ENCODE data around the gene PPP1R14C.

The PPP1R14C gene

DNA sequence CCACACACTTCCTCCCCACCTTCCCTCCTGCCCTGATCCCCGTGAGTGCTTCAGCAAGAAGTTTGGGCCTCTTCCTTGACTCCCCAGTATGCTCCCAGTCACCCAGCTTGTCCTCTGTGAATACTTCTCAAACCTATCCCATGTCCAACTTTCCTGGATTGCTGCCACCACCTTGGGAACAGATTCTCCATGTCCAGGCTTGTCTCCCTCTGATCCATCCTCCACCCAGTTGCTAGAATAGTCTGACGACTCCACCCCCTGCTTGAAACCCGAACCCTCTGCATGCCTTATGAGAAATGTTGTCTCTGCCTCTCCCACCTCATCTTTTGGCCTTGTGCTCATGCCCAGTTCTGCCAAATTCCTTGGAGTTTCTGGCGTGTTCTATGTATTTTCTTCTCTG is 108.0 kb downstream of the PPP1R14C start:
- peak; percentile 50 for DNase-seq (ENCODE audit: low read depth)

DNA sequence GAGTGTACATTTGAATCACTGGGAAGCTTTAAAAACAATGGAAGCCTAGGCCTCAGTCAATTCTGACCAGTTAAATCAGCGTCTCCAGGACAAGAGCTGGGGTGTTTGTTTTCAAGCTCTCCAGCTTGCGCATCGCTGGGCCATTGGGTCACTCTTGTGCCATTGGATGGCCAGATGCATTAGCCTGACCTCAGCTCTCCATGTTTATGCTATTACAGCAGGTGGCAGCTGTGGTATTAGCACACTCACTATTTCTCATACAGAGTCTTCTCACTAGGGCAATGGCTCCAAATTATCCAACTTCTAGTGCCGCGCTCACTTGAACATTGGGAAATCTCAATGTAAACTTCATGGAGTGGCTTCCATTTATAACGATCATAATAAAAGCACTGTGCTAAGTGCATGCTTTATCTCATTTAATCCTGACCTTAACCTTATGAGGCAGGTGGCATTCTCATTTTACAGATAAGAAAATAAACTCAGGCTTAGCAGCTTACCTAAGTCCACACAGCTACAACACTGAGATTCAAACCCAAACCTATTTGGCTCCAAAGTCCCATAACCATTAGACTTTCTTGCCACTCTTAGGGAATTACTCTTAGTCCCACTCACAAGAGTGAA is 108.8 kb downstream of the PPP1R14C start:
- DNase-seq (ENCODE audit: low read depth) = no peak

DNA sequence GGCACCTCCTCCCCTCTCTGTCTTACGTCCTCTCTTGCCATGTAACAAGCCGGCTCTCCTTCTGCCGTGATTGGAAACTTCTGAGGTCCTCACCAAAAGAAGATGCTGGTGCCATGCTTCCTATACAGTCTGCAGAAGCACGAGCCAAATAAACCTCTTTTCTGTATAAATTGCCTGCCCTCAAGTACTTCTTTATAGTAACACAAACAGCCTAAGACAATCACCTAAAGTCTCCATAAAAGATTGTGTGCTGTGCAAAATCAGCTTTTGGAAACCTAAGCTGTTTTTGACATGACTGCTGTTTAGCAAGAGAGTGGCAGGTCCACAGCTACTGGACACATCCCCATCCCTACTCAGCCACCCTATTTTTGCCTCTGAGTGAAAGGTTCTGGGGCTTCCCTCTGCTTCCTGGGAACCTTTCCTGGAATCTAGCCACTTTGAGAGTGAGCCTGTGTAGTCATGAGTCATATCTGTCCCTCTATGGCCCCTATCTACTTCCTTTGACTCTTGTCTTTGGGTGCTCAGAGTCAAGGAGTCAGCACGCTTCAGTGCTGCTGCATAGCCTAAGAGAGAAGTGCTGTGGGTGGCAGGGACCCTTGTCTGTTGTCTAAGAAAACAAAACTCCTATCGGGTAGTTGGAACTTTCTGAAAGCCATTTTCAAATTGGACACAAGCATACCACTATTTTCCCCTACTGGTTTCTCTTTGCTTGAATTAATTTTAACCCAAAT is 110.0 kb downstream of the PPP1R14C start:
- DNase-seq (ENCODE audit: low read depth) = no peak

DNA sequence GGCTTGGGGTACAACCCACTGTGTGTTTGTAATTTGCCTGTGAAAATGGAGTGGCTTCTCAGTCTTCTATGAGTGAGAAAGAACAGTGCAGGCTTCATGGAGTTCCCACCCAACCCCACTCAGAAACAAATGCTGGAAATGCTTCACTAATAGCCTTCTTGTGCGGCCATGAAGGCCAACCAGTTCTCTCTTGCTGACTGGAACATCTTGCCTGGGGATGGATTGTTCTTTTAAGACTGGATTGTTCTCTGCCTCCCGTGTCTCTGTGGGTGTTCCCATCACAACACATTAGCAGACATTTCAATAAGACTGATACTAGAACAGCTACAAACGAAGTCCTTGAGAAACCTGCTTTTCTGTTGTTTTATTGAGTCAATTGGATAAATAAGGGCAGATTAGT is 110.6 kb downstream of the PPP1R14C start:
- DNase-seq (ENCODE audit: low read depth) = no peak

DNA sequence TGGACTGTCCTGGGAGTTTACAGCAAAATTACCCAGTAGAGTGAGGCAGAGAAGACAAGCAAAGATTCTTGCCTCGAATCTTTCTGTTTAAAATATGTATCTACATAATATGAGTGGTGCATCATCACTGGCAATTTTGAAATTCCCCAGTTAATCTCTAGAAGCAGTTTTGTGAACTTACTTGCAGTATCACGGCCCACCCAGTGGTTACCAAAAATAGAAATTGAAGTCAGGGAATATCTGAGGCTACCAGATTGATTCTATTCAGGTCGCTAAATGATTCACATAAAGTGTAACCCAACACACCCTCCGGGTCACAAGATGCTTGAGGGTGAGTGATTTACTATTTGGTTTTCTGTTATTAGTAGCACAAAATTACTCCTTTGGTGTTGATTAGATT is 111.9 kb downstream of the PPP1R14C start:
- no peak for DNase-seq (ENCODE audit: low read depth)

DNA sequence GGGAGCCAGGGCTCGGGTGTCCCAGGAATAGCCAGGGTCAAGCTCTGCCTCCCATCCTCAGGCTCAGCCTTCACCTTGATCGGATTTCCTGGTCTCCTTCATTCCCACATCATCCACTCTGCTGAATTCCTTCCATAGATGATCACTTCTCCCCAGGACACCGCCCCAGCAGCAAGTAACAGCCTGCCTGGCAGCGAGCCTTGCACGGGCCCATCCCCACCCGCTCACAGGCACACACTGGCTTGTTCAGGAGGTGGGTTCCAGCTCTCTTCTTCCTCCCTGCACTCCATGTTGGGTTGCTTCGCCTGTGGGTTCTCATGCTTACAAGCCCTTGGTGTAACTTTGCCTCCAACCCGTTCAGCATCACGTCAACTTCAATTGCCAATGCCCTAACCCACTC is 113.0 kb downstream of the PPP1R14C start:
- no peak for DNase-seq (ENCODE audit: low read depth)

DNA sequence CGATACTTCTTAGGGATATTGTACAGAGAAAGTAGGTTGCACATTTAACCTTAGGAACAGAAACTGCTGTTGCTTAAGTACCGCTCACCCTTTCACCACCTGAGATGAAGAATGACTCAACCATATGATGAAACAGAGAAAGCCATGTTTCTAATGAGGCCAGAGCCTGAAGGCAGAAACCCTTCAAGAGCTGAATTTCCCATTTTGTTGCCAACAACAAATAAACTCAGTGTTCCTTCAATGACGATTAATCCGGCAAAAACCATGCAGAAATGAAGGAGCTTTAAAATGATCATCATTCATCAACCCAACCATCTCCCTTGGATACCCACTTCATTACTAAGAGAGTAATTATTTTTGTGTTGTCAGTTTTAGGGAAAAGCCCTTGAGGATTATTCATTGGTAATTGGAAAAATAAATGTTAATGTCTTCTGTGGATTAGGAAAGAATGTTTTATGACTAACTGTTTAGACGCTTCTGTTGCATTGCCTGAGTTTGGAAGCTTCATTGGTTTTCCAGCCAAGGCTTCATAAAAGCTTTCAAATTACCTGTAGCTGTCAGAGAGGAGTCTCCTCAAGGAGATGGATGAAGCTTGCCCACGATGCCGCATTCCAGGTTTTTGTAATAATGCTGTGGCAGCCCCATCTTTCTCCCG is 113.9 kb downstream of the PPP1R14C start:
- peak; percentile 82 for DNase-seq (ENCODE audit: low read depth)

DNA sequence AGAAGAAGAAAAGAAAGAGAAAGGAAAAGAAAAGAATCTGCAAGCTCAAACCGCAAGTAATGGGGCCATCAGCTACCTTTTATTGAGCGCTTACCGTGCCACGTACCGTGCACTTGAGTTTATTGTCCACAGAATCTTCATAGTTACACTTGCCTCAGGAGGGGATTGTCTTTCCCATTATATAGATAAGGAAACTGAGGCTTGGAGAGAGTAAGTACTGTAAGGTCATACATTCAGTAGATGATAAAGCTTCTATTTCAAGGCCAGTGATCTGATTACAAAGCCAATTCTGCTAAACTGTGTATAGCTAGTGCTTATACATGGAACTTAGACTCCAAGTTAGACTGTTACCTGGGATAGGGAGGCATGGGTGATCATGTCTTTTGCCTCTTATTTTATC is 115.5 kb downstream of the PPP1R14C start:
- no peak for DNase-seq (ENCODE audit: low read depth)

DNA sequence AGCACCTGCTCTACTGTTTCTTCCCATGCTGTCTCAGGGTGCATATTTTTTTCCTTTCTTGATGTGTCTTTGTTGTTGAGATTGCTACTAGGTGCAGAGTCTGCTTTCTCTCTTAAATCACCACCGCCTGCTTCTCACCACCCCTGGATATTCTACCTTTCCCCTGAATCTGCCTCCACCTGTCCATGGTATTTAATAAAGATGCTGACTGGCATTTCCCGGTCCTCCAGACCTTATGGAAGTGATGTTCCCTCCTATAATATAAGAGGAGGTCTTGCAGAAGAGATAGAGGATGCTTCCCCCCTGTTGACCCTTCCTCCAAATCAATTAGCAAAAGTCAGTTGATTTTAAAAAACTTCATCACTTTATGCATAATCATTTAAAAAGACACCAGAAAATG is 118.1 kb downstream of the PPP1R14C start:
- DNase-seq (ENCODE audit: low read depth) = no peak

DNA sequence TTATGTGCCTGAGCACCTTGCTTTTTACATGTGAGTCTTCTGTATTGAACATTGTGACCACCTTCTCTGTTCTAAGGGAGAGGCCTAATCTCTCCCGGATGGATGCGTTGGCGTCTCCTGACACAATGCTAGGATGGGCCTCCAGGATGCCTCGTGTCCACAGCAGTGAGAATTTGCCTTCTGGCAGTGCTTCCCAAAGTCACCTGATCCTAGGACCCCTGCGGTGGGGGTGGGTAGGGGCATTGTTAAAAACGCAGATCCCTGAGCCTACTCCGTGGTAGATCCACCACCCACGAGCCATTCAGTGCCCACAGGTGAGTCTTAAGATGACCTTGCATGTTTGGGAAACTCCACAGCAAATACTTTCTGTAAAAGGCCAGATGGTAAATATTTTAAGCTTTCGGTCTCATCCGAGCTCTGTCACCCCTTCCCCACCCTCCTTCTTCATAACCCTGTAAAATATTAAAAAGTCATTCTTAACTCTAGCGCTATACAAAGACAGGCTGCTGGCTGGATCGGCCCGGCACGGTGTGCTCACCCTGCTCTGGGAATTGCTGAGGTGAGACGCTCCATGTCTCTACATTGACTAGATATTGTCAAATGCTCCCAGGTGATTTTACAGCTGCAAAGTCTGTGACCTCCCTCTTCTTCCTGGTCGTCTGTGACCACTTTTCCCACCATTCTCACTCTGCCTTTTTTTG is 119.3 kb downstream of the PPP1R14C start:
- DNase-seq (ENCODE audit: low read depth) = no peak

DNA sequence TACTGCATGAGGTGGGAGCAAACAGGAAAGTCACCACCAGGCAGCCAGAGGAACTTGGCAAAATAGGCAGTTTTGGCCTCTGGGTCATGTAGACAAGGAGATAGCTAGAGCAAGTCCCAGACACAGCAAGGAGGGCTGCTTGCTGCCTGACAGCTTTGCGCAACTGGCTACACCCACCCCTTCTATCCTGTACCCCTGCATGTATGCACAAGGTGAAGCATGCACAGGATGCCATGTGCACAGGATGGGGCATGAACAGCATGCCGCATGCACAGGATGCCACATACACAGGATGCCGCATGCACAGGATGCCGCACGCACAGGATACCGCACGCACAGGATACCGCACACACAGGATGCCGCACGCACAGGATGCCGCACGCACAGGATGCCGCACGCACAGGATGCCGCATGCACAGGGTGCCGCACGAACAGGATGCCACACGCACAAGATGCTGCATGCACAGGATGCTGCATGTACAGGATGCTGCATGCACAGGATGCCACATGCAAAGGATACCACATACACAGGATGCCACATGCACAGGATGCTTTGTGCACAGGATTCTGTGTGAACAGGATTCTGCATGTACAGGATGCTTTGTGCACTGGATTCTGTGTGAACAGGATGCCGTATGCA is 121.0 kb downstream of the PPP1R14C start:
- DNase-seq (ENCODE audit: low read depth) = no peak

DNA sequence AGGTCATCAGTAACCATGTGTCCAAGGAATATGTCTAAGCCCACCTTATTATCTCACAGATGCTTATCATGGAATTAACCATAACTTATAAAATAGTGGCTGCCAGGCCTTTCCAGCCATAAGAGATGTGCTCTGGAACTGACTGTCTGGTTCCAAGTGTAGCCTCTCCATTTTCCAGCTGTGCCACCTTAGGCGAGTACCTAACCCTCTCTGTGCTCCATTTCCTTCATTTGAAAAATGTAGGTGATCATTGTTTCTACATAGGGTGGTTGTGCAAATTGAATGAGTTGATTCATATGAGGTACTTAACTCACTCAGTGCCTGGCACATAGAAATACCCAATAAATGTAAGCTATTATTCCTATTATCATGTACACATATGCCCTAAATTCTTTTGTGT is 123.5 kb downstream of the PPP1R14C start:
- DNase-seq (ENCODE audit: low read depth) = no peak

DNA sequence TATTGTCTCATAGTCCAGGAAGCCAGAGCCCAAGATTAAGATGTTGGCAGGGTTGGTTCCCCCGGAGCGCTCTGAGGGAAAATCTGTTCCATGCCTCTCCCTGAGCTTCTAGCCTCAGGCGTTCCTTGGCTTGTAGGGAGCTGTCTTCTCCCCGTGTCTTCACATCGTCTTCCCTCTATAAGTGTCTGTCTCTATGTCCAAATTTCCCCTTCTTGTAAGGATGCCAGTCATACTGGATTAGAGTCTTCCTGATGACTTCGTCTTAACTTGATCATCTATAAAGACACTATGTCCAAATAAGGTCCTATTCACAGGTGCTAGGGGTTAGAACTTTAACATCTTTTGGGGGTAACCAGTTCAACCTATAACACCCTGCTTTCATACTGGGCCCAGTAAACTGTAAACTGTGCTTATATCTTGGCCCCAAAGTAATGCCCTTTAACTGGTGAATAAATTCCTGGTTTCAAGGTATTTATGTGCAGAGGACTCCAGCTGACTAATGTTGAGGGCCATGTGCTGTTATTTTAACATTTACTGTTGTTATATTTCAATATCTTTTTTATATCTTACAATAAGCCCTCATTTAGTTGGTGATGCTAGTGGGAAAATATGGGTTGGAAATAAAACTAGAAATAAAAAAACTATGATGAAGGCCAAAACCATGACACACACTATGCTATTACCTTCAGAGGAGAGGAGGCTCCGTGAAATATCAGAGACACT is 124.3 kb downstream of the PPP1R14C start:
- no peak for DNase-seq (ENCODE audit: low read depth)

DNA sequence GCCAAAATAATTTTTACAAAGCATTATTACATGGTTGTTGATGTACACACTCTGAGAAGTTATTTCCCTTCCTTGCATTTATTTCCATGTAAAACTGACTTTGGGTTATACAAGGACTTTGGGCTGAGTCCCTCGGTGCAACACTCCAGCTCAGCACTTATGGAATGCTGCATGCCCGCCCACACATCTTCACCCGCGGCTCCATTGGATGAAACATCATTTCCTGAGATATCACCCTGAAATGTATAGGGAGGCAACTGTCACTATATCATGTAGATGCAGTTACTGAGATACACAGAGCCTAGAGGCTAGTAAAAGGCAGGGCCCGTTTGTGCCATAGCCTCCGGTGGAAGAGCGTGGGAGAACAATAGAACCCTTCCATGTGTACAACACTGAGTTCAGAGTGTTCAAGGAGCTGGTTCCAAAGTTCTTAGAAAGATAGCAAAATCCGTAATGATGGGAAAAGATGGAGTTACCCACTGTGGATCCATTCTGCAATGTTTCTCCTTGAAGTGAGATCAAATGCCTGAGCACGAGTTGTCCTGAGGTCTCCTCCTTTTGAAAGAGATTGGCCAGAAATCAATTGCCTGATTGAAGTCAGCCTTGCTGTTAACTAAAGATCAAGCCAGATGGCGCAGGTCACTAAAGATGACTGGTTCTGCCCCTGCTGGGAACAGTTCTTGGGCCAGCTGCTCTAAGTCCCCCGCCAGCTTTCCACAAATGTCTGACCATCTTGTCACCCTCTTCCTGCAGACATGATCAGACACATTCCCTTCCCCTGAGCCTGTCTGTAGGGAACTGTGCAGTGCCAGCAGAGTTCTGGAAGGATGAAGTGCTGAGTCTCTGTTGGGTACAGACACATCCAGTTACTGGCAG is 125.1 kb downstream of the PPP1R14C start:
- DNase-seq (ENCODE audit: low read depth) = peak; percentile 63

DNA sequence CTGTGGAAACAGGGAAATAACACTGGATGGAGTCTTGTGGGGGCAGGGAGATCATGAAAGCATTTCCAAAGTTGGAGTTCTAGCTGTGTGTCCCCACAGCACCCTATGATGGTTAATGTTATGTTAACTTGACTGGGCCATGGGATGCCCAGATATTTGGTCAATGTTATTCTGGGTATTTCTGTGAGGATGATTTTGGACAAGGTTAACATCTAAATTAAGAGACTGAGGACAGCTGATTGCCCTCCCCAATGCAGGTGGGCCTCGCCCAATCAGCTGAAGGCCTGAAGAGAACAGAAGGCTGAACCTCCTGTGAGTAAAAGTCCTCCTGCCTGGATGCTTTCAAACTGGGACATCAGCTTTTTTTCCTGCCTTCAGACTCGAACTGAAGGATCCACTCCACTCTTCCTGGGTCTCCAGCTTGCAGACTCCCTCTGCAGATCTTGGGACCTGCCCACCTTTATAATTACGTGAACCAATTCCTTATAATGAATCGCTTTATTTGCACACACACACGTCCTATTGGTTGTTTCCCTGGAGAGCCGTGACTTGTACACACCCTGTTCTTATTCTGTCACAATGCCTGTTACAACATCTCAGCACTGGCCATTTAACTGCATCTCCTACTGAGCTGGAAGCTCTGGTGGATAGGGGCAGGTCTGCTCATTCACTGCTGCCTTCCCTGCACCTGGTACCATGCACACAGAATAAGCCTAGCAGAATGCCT is 126.4 kb downstream of the PPP1R14C start:
- DNase-seq (ENCODE audit: low read depth) = no peak

DNA sequence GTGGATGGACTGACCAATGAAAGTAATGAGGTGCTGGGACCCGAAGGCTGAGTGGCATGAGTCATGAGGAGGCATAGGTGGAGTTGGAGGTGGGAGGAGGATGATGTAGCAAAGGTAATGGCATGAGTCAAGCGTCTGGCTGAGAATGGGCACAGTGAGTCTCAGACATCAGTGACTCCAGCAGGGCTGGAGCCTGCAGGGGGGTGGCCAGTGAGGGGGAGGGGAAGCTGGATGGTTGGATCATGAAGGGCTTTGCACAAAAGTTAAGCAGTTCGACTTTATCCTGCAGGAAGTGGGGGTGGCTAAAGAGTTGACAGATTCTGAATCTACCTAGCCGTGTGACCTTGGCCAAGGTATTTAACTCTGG is 127.0 kb downstream of the PPP1R14C start:
- no peak for DNase-seq (ENCODE audit: low read depth)

DNA sequence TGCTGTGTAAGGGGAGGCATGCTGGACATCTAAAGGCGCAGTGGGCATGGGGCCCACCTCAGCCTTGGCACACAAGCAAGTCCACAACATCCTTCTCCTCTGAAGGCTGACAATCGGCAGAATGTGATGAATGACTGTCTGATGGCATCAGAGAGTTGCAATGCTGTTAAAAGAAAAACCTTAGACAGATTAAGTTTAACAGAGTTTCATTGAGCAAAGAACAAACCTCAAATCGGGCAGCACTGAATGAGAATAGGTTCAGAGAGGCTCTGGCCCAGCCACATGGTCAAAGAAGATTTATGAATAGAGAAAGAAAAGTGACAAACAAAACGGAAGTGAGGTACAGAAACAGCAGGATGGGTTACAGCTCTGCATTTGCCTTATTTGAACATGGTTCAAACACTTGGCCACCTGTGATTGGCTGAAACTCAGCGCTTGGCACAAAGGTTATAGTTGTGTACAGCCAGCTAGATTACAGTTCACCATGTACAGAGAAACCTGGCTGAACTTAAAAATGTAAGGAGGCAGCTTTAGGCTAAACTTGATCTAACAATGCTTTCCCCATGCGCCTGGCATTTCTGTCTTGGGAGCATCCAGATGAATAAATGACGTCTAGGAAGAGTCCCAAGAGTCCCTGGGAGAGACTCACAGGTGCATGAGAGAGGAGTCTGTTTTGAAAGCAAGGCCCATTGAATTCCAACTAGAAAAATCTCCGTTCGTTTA is 127.6 kb downstream of the PPP1R14C start:
- no peak for DNase-seq (ENCODE audit: low read depth)

DNA sequence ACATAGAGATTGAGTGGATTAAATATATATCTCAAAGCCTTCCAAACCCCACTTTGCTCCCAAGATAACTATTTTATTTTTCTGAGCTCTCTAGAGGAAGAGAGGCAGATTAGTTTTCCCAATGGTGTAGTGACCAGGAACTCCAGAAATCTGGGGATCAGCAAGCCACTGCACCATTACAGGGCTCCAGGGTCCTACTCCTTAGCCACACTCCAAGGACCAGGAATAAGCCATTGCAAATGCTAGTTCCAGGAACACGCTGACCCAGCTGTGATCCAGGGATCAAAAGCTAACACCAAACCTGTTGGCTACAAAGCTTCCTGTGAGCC is 128.3 kb downstream of the PPP1R14C start:
- no peak for DNase-seq (ENCODE audit: low read depth)

DNA sequence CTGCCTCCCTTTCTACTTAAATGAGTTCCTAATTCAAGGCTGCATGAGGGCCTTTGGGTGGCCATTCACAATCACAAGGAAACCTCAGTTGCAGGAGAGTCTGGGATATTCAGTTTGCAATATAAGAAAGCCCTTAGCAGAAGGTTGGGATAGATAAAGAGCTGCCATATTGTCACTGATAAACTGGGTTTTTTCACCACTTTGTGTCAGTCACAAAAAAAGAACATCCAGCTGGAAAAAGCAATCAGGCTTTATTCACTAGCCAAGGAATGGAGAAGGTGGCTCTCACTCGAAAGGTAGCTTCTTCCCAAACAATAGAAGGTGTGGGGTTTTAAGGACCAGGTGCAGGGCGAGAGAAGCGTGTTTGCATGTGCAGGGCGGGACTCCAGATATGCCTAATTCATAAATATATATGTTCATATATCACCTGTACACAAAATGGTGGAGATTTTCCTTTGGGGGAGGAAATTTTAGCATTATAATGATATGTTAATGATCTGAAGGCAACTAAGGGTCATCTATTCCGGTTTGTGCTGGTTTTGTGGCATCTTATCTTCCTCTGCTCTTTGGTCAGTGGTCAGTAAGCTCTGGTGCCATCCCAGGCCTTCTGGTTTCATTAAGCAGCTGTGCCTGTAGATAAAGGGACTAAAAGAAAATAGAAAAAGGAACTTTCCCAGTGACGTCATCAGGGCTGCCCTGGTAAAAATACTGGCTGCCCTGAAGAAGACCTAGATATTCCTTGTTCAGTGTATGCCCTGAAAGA is 128.8 kb downstream of the PPP1R14C start:
- no peak for DNase-seq (ENCODE audit: low read depth)
